NT2/D1 (cell line): ENCODE results near the gene EBLN2.

ENCODE experiments used
- SUZ12 ChIP-seq: IDR thresholded peaks from 2 replicates; pipeline ENCODE4 v1.6.1; 2011; ENCODE audit not compliant: insufficient read length, insufficient read depth; ENCODE audit errors: extremely low read depth
- YY1 ChIP-seq: IDR thresholded peaks from 2 replicates; pipeline ENCODE4 v1.6.1; 2011; ENCODE audit not compliant: insufficient read length, insufficient read depth
- ZNF274 ChIP-seq: IDR thresholded peaks from 2 replicates; pipeline ENCODE4 v1.6.1; 2011; ENCODE audit warnings: mild to moderate bottlenecking, low read depth, low read length

GRCh38 chr3:73084170-73084569, 22.7 kb downstream of the EBLN2 start:
- TF ChIP-seq YY1: no peak
- TF ChIP-seq ZNF274: no peak
- no peak for TF ChIP-seq SUZ12
